Tibial nerve (tissue), 4 donors: ENCODE results near the gene CHIC2. TPM values are rescaled to one million over a fixed set of nuclear protein-coding genes. Genes with fewer than 3 reads are reported as not detected.

Experiments
- DNase-seq, 2 donors: peaks; one replicate each; pipeline ENCODE4 v3.0.0-alpha.2; 2019; ENCODE audit warnings: low spot score in 2 of 2
- H3K27ac ChIP-seq, 4 donors: fragments of 200-600 bp; sonication (generic) in 3 of 4; one replicate each; pipeline ENCODE4 v1.5.1; 2017 to 2019; ENCODE audit warnings: mild to moderate bottlenecking in 1 of 4
- H3K27me3 ChIP-seq, 2 donors: fragments of 200-600 bp; sonication (generic) in 1 of 2; one replicate each; pipeline versions ENCODE4 v1.5.1 to v1.6.0; 2017 to 2019
- H3K36me3 ChIP-seq, 3 donors: fragments of 200-600 bp; sonication (generic); one replicate each; pipeline ENCODE4 v1.5.1; 2018 to 2019
- H3K4me1 ChIP-seq, 4 donors: fragments of 200-600 bp; sonication (generic) in 3 of 4; one replicate each; pipeline ENCODE4 v1.5.1; 2017 to 2019
- H3K4me3 ChIP-seq, 4 donors: fragments of 200-600 bp; sonication (generic) in 3 of 4; one replicate each; pipeline ENCODE4 v1.5.1; 2017 to 2019; ENCODE audit warnings: mild to moderate bottlenecking in 1 of 4, moderate library complexity in 1 of 4
- H3K9me3 ChIP-seq, 4 donors: fragments of 200-600 bp; sonication (generic) in 3 of 4; one replicate each; pipeline ENCODE4 v1.5.1; 2017 to 2019
- EP300 ChIP-seq, 2 donors: sonication (generic); formaldehyde crosslinking; IDR thresholded peaks; one replicate each; pipeline ENCODE4 v1.6.1; 2017; ENCODE audit warnings: antibody characterized with exemption in 2 of 2, mild to moderate bottlenecking in 1 of 2
- POLR2A ChIP-seq, 2 donors: fragments of 450-650 bp; IDR thresholded peaks; one replicate each; pipeline ENCODE4 v1.6.1; 2017; ENCODE audit warnings: antibody characterized with exemption in 2 of 2, mild to moderate bottlenecking in 2 of 2, moderate library complexity in 2 of 2
- WGBS, 2 donors: methylation state at CpG; one replicate each; pipeline ENCODE4 v1.1.5; 2018; 5-methylcytosine and 5-hydroxymethylcytosine counted together
- total RNA-seq, 4 donors: library from RNA; depleted of rRNA; stranded (reverse); fragments of >200 nt; gene quantifications; one replicate each; pipeline ENCODE4 v1.1.0, GENCODE V29; 2016
- TF ChIP-seq, protein P1 (sequence below), 5 experiments: fragments of 200-600 bp in 3 of 5; fragments of 450-650 bp in 2 of 5; sonication (generic) in 3 of 5; IDR thresholded peaks; one replicate each; pipeline ENCODE4 v1.5.1; 2016 to 2019; ENCODE audit warnings: antibody characterized with exemption in 5 of 5, mild to moderate bottlenecking in 3 of 5, moderate library complexity in 2 of 5

Gene CHIC2
- total RNA-seq, 4 donors from 2014 or later: 51.1 to 84.6 (median 60.6) TPM

DNA sequence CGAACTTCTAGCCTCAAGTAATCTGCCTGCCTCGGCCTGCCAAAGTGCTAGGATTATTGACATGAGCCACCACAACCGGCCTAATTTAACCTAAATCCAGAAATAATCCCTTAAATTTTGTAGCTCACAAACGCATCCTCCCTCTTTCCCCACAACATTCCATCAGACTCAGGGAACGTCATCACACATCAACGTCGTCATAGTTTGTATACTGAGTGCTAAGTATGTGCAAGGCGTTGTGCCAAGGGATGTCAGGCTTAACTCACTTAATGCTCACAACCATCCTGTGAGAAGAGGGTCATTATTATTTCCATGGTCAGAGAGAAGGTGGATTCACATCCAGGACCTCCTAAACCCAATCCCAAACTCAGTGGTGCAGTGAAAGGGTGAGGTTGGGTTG is 26.0 kb upstream of the CHIC2 start:
- TF ChIP-seq EP300 (IDR thresholded peaks at IDR 0.05) (no peak), POLR2A (IDR thresholded peaks at IDR 0.05) (no peak)
- TF ChIP-seq, protein P1, sequence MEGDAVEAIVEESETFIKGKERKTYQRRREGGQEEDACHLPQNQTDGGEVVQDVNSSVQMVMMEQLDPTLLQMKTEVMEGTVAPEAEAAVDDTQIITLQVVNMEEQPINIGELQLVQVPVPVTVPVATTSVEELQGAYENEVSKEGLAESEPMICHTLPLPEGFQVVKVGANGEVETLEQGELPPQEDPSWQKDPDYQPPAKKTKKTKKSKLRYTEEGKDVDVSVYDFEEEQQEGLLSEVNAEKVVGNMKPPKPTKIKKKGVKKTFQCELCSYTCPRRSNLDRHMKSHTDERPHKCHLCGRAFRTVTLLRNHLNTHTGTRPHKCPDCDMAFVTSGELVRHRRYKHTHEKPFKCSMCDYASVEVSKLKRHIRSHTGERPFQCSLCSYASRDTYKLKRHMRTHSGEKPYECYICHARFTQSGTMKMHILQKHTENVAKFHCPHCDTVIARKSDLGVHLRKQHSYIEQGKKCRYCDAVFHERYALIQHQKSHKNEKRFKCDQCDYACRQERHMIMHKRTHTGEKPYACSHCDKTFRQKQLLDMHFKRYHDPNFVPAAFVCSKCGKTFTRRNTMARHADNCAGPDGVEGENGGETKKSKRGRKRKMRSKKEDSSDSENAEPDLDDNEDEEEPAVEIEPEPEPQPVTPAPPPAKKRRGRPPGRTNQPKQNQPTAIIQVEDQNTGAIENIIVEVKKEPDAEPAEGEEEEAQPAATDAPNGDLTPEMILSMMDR (IDR thresholded peaks at IDR 0.05): no peak
- H3K4me3 ChIP-seq: no peak overlapping the region

DNA sequence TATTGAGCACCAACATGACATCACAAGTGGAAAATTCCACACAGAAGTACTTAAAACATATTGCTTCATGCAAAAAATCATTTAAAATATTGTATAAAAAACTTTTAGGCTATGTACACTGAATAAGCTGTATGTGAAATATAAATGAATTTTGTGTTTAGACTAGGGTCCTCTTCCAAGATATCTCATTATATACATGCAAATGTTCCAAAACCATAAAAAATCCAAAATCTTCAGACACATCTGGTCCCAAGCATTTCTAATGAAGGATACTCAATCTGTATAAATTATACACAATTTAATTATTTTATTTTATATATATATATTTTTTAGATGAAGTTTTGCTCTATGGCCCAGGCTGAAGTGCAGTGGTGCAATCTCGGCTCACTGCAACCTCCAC is 25.5 kb upstream of the CHIC2 start:
- DNase-seq: no peak
- no peaks in the 10 kb centered on the region for H3K36me3 ChIP-seq
- H3K4me1 ChIP-seq: peaks cover 0 to 36% (median 14%) of the 10 kb centered on the region in 4 donors
- no peak overlapping the region for H3K27ac ChIP-seq
- H3K4me3 ChIP-seq: no peak overlapping the region
- TF ChIP-seq, protein P1 (IDR thresholded peaks at IDR 0.05): no peak
- TF ChIP-seq EP300 (IDR thresholded peaks at IDR 0.05): no peak
- no peak for TF ChIP-seq POLR2A (IDR thresholded peaks at IDR 0.05)
- H3K27me3 ChIP-seq: peaks cover 0 to 34% of the 10 kb centered on the region in 2 donors
- 100% methylated on average over 1 of the region's 1 CpG for WGBS, 2 donors
- H3K9me3 ChIP-seq: no peaks in the 10 kb centered on the region

More for the DNA sequence above, 26.0 kb upstream of the CHIC2 start:
- peaks cover 0 to 39% of the 10 kb centered on the region in 2 donors for H3K27me3 ChIP-seq
- DNase-seq: no peak
- no peaks in the 10 kb centered on the region for H3K9me3 ChIP-seq
- peaks cover 0 to 36% (median 14%) of the 10 kb centered on the region in 4 donors for H3K4me1 ChIP-seq
- no peak overlapping the region for H3K27ac ChIP-seq
- 89 to 93% methylated on average over 8 of the region's 8 CpGs for WGBS, 2 donors
- no peaks in the 10 kb centered on the region for H3K36me3 ChIP-seq

DNA sequence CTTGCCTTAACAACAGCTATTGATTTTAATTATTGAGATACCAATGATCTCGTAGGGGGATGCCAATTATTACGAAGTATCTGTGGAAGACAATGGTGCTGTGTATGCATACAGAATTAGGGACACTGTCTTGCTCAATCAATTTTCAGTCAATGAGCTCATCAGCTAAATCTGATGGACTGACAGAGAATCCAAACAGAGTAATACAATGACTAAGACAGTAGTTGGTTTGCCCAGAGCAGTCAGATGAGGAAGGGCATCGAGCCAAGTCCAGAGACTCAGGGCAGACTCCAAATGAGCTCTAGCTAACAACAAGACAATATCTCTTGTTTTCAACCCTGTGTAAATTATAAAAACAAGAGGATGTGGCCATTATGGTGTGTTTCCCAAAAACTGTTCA is 20.9 kb upstream of the CHIC2 start:
- DNase-seq: peak in 1 of 2 donors; percentile 77
- 56 to 57% methylated on average over 3 of the region's 3 CpGs for WGBS, 2 donors
- Histone ChIP-seq H3K36me3 (no peaks in the 10 kb centered on the region), H3K4me3 (no peak overlapping the region), H3K4me1 (peaks cover 0 to 8% (median 3%) of the 10 kb centered on the region in 4 donors), H3K27ac (peak overlapping the region in 2 of 4 donors; percentile 34 to 49), H3K9me3 (no peaks in the 10 kb centered on the region), H3K27me3 (no peaks in the 10 kb centered on the region)
- TF ChIP-seq EP300 (IDR thresholded peaks at IDR 0.05): no peak
- no peak for TF ChIP-seq POLR2A (IDR thresholded peaks at IDR 0.05)
- TF ChIP-seq, protein P1 (IDR thresholded peaks at IDR 0.05): no peak

DNA sequence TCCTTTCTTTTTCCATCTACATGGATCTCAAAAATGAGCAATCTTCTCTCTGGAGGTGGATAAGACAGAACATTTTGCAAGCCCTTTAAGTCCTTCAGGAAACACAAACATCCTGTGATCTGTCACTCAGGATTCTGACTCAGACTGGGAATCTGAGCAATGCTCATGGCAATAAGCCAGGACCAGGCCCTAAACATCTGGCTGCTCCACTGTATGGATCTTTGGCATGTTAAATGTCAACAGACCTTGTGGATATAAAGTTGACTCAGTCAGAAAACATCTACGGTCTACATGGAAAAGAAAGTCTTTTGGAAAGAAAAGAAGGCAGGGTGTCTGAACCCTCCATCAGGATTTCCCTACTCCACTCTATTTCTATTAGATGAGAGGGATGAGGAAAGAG is 17.8 kb upstream of the CHIC2 start:
- Histone ChIP-seq H3K9me3 (no peaks in the 10 kb centered on the region), H3K27me3 (no peaks in the 10 kb centered on the region), H3K36me3 (no peaks in the 10 kb centered on the region), H3K4me3 (no peak overlapping the region), H3K27ac (peak overlapping the region in 1 of 4 donors; percentile 1), H3K4me1 (peaks cover 0 to 8% (median 3%) of the 10 kb centered on the region in 4 donors)
- TF ChIP-seq, protein P1 (IDR thresholded peaks at IDR 0.05): no peak
- TF ChIP-seq POLR2A (IDR thresholded peaks at IDR 0.05): no peak
- peak in 1 of 2 donors; percentile 20 for TF ChIP-seq EP300 (IDR thresholded peaks at IDR 0.05)
- no peak for DNase-seq
- WGBS, 2 donors: 37 to 54% methylated on average over 1 of the region's 1 CpG

DNA sequence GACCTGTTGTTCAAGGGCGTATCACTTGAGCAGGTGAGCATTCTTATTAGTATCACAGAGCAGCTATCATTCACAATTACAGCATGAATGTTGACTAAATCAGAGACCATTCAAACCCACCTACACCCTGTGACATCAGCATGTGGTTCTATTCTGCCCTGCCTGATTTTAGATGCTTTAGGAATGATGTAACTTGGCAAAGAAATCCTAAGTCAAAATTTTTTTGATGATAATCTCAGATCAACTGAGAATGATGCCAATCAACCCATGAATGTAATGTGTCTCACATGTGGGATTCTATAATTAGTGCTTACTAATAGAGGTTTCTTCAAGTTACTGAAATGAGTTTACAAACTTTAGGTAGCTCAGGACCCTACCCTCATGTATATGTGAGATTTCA is 13.4 kb upstream of the CHIC2 start:
- H3K36me3 ChIP-seq: no peaks in the 10 kb centered on the region
- WGBS, 2 donors: 84 to 91% methylated on average over 1 of the region's 1 CpG
- no peak overlapping the region for H3K4me3 ChIP-seq

More for the DNA sequence above, 13.4 kb upstream of the CHIC2 start:
- Histone ChIP-seq H3K27me3 (no peaks in the 10 kb centered on the region), H3K4me1 (peaks cover 0 to 3% (median 0%) of the 10 kb centered on the region in 4 donors), H3K27ac (peak overlapping the region in 1 of 4 donors; percentile 38), H3K9me3 (no peaks in the 10 kb centered on the region)
- TF ChIP-seq POLR2A (IDR thresholded peaks at IDR 0.05): no peak
- TF ChIP-seq, protein P1 (IDR thresholded peaks at IDR 0.05): no peak
- TF ChIP-seq EP300 (IDR thresholded peaks at IDR 0.05): no peak
- no peak for DNase-seq
